GM12875 (cell line): Measurements from ENCODE around the gene TGFBR3.
A peak's percentile ranks its signal among the peaks of the same experiment; 100 is the strongest.

Experiments
- H3K4me3 ChIP-seq: one replicate; pipeline ENCODE4 v1.5.1; 2011; ENCODE audit warnings: low read depth, low read length, control low read depth
- TF ChIP-seq, protein P1 (sequence below): IDR thresholded peaks from 2 replicates; pipeline ENCODE4 v1.5.1; 2011; ENCODE audit warnings: low read depth, mild to moderate bottlenecking, control low read depth, inconsistent platforms, low read length, moderate library complexity, borderline replicate concordance; ENCODE audit not compliant: insufficient read depth

Gene TGFBR3

DNA sequence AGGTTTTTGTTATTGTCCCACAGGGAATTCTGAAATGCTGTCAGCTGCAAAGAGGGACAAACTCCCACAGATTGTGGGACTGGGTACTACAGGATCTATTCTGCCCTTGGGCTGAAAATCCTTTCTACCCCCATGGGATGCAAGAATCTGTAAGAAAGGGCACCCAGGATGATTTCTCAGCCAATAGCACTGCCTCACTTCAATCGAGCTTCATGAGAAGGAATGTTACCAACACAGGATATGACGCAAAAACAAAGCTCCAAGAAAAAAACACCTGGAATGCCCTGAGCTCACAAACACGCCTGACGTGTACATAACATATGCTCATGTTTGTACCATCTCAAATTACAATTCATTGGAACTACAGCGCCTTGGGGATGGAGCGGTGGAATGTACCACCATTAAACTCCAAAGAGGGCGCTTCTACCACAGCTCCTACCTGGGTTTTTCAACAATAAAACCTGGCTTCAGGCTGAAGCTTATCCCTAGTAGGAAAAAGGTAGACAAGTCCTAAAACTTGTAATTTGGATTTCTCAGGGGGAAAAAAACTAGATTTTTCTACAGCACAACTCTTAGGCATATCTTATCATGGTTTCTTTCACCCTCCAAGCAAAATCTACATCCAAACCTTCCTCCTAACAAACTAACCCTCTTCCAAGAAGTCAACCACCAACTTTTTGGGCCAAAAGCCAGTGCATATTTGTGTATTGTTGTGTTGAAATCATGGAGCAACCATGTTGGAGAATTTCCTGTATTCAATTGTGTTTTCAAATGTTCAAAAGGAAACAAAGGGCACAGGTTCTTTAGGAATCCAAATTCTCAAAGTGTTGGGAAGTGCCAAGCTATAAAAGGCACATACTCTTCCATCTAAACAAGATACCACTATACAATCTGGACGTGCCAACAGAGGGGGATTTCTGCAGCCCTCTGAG, 78.9 kb downstream of the TGFBR3 start:
- TF ChIP-seq, protein P1, sequence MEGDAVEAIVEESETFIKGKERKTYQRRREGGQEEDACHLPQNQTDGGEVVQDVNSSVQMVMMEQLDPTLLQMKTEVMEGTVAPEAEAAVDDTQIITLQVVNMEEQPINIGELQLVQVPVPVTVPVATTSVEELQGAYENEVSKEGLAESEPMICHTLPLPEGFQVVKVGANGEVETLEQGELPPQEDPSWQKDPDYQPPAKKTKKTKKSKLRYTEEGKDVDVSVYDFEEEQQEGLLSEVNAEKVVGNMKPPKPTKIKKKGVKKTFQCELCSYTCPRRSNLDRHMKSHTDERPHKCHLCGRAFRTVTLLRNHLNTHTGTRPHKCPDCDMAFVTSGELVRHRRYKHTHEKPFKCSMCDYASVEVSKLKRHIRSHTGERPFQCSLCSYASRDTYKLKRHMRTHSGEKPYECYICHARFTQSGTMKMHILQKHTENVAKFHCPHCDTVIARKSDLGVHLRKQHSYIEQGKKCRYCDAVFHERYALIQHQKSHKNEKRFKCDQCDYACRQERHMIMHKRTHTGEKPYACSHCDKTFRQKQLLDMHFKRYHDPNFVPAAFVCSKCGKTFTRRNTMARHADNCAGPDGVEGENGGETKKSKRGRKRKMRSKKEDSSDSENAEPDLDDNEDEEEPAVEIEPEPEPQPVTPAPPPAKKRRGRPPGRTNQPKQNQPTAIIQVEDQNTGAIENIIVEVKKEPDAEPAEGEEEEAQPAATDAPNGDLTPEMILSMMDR, result no peak
- no peak overlapping the region for H3K4me3 ChIP-seq

DNA sequence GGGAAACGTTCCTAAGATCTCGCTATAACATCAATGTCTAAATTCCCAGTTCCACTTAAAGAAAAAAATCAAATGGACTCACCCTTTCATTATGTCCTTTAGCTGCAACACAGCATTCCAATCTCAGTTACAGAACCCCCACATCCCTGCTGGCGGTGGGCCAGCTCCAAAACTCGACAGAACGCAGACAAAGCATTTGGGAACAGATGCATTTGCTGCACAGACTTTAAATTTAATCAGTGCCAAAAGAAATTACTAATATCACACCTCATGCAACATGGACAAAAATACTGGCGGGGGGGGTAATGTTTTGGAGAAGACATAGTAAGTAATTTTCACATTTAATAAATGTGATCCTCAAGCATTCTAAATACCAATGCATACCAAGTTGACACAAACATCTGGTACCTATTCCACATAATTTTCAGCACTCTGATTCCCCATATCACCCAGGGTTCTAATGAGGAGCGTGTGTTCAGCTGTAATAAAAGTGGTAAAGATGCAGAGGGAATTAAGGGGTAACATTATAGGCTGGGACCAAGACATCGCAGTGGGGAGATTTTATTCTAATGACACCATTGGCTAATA, 79.7 kb downstream of the TGFBR3 start:
- H3K4me3 ChIP-seq, result no peak overlapping the region
- TF ChIP-seq, protein P1, result no peak

DNA sequence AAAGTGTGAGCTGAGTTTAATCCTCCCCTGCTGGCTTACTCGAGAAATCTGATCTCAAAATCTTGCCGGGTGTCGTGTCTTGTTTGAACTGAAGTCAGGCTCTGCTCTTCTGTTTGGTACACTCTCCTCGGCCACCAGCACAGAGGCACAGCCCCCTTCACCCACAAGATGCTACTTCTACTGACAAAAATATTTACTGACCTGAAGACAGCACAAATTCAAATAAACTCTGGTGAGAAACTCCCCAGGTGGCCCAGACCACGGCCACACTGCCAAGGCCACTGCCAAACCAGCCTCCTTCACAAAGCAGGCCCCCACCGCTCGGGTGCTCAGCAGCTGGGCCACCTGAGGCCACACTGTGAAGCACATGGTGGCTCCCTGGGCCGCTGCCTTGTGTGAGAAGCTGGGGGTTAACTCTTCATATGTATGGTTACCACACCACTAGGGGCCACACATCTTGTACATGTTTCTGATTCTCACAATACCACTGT, 80.6 kb downstream of the TGFBR3 start:
- H3K4me3 ChIP-seq, result no peak overlapping the region
- TF ChIP-seq, protein P1, result no peak

DNA sequence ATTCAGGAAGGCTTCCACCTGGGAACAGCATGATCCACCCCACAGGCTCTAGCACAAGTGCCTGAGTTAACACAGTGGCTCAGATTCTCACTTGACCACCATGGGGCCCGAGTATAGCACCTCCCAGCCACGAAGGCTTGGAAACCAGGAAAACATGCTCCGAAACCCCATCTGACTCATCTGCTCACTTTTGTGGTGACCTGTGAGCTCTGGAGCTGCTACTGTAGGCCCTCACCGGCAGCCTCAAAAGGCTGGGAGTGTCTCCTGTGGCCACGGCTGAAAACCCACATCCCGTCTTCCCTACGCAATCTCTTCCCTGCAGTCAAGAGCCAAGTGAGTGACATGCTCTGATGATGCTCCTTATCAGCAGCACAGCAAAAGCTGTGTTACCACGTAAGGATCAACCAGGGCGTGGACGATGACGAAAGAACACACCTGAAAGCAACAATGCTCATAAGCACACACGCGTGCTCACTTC, 81.4 kb downstream of the TGFBR3 start:
- TF ChIP-seq, protein P1, result no peak
- peak overlapping the region; percentile 29 for H3K4me3 ChIP-seq

DNA sequence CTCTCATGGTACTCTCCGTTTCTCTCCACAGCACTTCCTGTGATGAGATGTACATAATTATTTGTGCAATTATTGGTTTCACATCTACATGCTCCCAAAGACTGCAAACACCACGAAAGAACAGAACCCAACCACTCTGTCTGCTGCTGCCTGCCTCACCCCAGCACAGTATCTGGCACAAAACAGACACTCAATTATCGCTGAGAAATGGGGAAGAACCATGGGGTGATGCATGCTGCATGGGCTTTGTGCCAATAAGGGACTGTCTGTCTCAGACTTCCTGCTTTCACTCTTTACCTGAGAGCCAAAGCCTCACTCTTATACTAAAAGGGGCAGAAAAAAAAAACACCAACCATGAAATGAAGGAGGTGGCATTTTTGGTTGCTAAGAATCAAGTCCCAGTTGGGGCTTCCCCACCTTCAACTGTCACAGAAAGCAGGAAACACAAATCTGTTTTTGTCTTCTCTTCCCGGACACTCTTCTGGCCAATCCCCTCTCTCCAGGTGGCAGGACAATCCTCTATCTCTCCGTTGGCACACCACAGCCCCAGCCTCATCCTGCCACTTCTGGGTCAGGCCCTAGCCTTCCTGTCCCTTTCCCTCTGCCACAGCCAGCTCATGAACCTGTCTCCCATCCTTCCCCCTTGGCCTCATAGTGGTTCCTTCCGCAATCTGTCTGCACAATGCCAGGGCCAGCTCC, 82.0 kb downstream of the TGFBR3 start:
- TF ChIP-seq, protein P1, result no peak
- peak overlapping the region; percentile 29 for H3K4me3 ChIP-seq

DNA sequence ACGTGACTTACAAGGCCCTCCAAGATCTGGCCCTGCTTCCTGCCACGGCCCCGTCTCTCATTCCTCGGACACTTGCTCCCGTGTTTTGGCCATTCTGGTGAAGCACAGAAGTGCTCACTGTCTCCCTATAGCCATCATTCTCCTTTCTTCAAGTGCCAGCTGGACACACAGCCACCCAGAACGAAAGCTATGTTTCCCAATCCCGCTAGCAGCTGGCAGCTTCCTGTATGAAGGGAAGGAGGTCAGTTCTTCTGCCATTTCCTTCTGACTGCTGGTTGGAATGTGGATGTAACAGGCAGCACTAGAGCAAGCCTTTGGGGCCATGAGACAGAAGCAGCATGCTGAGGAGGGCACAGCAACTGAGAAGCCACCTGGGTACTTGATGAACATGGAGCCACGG, 82.8 kb downstream of the TGFBR3 start:
- TF ChIP-seq, protein P1, result no peak
- no peak overlapping the region for H3K4me3 ChIP-seq
